Muscle of arm (tissue), 12 donors: Measurements from ENCODE around the gene CALM3. TPM values are rescaled to one million over a fixed set of nuclear protein-coding genes. Genes with fewer than 3 reads are reported as not detected.

Experiments
- DNase-seq: peaks from one replicate; pipeline ENCODE4 v3.0.0-alpha.2; 2013
- polyA plus RNA-seq, 12 donors: library from polyadenylated mRNA; unstranded; fragments of 120-200 nt; gene quantifications; one replicate each; pipeline ENCODE4 v1.2.1, GENCODE V29; 2013; ENCODE audit not compliant: insufficient read length in 12 of 12

CALM3 gene
- polyA plus RNA-seq, 12 donors, result 165 to 381 (median 230) TPM

DNA sequence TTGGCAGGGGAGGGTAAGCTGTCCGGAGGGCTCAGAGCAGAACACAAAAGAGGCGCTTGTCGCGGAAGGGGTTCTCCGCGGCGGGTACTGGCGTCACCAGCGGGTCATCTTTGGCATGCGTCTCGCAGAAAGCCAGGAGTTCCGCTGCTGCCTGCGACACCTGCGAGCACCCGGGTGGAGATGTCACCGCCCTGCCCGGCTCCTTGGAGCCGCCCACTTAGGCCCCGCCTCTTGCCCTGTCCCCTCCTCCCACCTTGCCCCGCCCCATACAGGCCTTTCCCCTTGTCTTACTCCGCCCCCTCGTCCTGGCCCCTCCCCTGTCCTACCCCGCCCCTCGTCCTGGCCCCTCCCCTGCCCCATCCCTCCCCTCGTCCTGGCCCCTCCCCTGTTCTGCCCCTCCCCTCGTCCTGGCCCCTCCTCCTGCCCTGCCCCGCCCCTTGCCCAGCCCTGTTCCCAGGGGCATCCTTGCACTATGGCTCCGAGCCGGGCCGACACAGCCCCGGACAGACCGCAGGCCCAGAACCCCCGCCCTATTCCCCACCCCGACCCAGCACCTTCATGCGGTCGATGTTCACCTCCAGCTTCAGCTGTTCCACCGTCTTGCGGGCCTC lies 33.0 kb downstream of the CALM3 start:
- DNase-seq, result no peak

DNA sequence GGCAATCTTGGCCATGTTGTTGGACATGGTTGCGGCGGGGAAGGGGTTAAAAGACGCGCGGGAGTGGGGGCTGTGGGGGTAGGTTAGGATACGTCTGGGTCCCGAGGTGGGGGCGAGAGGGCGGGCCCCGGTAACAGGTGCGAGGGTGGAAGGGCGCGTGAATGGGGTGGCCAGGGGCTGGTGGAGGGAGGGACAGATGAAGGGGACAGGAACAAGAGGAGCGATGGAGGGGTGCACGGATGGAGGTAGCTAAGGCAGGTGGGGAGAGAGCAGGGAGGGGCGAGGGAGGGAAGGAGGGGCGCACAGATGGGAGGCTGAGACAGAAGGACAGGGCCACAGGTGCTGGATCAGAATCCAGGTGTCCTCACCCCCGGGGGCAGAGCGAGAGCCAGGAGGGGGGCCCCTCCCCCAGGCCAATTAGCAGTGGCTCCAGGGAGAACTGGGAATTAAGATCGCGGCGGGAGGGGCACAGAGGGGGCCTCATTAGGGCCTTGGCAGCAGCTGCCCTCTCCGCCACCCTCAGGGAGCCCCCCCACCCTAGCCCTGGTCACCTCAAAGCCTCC lies 33.6 kb downstream of the CALM3 start:
- no peak for DNase-seq

DNA sequence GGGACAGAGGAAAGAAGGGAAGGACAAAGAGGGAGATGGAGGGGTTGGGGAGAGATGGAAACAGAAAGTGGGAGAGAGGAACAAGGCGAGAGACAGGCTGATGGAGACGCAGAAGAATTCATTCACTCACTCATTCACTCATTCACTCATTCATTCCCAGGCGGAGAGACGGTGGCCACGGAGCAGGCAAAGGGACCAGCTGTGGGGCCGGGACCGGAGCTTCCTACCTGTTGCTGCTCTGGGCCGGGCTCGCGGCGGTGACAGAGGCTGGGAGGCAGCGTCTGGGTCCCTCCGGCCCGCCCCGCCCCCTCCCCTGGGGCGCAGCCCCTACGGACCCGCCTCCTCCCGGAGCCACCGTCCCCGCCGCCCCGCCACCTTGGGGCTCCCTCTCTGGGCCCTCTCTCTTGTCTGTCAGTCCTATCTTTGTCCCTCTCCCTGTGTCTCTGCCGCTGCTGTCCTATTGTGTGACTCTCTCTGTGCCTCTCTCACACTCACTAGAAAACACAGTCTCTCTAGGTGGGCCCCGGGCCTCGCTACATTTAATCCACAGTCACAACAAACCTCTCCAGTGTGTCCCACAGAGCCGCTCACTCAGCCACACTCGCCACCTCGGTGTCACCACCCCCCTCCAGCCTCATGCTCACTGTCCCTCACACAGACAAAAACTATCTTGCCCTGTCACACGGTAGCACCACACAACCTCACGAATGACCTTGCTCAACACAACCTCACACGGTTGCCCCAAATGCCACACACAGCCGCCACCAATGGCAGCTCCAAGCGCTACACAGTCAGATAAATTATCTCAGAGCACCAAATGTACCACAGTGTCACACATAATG lies 35.0 kb downstream of the CALM3 start, which contains the start of gene GNG8:
GNG8 (minus strand) TSS at position 283 of the 842 bp plus-strand sequence. CDS start 1,520 bp downstream, outside the sequence.
- no peak for DNase-seq

DNA sequence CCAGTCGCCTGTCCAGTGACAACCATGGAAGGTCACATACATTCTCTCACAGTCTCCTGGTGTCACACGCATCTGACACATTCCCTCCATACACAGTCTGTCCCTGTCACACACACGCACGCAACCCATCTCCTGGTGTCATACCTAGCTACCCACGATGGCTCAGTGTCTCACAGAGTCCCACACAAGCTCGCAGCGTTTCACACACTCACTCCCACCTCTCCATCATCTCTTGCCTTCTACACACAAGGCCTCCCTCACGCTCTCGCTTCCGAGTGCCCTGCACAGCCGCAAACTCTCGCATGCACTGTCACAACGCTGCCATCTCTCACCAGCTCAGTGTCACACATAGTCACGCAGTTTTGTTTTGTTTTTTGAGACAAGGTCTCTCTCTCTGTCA lies 36.1 kb downstream of the CALM3 start:
- no peak for DNase-seq

DNA sequence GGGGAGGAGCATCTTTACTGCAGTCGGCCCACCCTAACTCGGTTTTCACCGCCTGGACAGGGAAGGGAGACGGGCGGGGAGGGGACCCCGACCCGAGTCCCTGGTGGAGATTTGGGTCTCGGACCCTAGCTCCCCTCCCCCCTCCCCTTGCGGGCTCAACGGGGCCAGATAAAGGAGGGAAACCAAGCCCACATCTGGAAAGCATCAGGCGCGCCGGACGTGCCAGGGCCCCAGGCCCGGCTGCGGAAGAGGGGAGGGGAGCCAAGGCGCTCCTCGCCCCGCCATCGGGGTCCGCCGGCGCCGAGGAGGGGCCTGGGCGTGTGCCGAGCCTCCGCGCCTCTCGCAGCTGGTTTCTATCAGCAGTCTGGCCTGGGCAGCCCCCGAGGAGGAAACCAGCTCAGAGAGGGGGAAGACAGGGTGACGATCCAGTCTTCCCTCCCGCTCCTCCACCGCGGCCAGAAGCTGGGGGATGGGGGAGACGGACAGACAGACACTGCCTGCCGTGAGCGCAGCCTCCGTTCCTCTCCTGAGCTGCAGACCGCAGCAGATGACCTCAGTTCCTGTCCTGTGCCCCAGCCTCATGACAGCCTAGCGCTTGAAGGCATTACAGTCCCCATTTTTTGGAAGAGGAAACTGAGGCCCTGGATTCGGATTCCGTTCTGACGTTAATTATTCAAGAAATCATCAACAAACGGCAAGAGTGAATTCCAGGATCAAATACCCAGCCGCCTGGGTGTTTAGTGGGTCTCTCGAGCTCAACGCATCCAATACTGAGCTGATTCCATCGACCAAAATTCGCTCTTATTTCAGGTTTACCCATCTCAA lies 38.4 kb downstream of the CALM3 start:
- DNase-seq, result peak; percentile 88

DNA sequence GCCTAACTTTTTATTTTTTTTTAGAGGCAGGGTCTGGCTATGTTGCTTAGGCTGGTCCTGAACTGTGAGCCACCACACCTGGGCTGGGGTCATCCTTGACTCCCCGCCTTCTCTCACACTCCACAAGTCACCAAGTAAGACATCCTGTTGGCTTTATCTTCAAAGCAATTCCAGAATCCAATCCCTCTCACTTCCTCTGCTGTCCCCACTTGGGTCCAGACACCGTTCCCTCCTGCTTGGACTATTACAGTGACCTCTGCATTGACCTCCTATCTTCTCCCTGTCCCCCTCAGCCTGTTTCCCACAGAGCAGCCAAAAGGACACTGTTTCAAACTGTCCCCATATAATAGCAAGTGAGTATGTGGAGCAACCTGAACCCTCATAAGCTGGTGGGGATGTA lies 39.5 kb downstream of the CALM3 start:
- no peak for DNase-seq

DNA sequence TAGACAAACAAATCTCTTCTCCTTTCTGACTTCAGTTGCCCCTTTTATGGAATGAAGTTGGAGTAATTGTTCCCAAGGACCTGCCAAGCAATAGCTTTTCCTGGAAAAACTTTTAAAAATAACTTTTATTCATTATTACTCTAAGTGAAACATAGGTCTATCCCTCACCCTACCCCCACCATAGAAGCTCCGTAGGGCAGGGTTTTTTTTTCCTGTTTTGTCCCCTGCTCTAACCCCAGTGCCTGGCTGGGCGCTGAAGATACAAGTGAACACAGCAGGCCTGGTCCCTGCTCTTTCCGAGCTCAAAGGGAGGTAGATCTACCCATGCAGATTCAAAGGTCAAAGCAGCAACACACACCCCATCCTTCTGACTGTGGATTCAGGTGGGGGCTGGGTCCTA lies 43.6 kb downstream of the CALM3 start:
- DNase-seq, result no peak

DNA sequence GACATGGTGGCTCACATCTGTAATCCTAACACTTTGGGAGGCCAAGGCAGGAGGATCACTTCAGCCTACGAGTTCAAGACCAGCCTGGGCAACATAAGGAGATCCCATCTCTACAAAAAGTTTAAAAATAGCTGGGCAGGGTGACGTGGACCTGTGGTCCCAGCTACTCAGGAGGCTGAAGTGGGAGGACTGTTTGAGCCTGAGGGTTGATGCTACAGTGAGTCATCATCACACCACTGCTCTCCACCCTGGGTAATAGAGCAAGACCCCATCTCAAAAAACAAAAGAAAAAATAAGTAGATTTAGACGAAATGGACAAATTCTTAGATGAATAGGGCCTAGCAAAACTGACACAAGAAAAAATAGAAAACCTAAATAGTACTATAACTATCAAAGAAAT lies 45.3 kb downstream of the CALM3 start:
- DNase-seq, result no peak

DNA sequence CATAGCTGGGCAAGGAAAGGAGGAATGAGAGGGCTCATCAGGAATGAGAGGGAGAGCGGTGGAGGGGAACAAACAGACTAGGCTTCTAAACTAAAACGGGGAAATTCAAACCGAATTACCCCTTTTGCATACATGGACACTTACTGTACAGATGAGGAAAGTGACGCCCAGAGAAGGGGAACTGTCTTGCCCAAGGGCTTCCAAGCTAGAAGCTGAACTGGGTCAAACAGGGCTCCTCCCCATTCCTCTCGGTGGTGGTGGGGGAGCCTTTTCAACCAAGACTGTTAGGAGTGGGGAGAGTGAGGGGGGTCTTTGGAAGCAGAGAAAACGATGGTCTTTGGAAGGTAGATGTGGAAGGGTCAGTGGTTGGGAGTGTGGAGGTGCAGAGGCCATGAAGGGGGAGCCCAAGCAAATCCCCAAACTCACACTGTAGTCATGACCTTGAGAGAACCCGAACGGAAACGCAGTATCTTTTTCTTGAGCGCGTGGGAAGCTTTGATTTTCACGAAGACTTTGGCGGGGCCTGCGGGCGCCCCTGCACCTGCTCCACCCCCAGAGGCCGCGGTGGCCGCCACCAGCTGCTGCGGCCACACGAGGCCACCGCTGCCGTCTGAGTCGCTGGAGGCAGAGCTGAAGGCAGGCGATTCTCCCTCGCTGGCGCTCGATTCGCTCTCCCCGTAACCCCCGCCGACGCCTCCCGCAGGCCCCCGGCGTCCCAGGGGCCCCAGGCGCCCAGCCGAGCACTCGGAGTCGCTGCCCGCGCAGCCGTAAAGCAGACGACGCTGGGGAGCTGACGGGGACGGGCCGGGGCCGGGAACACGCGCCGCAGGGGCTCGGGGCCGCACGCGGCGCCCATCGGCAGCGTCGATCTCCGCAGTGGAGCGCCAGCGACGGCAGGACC lies 47.2 kb downstream of the CALM3 start:
- DNase-seq, result no peak

DNA sequence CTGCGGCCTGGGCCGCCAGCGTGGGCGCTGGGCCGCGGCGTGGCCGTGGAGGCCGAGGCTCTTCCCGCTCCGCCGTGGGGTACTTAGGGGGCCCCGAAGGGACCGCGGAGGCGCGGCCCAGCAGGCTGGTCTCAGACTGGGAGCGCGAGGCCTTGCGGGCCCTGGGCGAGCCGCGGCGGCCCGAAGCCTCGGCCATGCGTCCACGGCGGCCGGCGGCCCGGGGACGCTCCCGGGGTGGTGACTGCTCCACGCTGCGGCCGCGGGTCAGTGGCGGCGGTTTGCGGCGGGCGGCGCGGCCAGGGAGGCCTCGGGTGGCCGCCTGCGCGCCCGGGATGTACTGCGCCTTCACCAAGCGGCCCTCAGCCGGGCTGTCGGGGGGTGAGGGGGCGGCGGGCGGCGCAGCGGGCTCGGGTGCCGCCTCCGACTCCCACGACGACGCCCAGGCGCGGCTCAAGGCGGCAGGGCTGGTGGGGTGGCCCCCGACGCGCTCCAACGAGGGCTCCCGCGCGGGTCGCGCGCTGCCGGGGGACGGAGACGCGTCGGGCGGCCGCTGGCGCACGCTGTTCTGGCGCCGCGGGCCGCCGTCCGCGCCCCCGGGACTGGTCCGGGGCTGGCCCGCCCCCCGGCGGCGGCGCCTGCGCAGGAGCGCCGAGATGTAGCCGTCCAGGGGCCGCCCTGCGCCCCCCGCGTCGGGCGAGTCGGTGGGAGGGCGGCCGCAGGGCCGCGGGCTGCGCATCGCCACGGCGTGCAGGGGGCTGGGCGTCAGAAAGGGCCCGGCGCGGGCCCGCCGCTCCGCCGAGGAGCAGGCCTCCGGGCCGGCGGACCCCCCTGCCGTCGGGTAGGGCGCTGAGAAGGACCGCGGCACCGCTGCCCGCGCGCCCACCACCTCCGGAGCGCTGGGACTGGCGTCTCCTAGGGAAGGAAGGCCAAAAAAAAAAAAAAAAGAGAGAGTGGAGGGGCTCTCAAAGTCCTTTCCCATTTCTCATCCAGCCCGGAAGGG lies 48.1 kb downstream of the CALM3 start:
- no peak for DNase-seq

DNA sequence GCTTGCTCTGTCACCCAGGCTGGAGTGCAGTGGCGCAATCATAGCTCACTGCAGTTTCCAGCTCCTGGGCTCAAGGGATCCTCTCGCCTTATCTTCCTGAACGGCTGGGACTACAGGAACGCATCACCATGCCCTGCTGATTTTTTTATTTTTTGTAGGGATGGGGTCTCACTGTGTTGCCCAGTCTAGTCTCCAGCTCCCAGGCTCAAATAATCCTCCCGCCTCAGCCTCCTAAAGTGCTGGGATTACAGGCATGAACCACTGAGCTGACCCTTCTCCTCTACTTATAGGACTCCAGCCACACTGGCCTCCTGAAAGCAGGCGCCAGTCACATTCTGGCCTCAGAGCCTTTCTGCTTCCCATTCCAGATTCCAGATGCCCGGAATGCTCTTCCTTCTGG lies 49.3 kb downstream of the CALM3 start:
- DNase-seq, result no peak

DNA sequence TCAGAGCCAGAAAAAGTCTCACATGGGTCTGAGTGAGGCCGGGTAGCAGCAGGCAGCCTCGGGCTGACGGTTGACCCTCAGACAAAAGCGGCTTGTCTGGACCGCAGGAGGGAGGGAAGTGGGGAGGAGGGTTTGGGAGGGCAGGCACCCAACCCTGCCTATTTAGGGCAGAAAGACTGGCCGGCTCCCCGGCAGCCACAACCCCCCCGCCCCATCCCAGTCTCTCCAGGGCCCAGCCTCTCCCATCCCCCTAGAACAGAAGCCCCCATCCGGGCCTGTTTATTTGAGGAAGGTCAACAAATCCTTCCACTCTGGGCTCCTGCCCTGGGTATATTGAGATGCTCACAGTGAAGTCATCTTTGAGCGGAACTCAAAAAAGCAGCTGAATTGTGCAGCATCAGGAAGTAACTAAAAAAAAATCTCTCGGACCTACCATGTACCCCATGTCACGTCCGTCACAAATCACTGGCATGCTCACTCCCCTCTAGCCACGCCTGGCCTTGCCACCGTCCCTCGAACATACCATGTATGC lies 53.6 kb downstream of the CALM3 start:
- no peak for DNase-seq

DNA sequence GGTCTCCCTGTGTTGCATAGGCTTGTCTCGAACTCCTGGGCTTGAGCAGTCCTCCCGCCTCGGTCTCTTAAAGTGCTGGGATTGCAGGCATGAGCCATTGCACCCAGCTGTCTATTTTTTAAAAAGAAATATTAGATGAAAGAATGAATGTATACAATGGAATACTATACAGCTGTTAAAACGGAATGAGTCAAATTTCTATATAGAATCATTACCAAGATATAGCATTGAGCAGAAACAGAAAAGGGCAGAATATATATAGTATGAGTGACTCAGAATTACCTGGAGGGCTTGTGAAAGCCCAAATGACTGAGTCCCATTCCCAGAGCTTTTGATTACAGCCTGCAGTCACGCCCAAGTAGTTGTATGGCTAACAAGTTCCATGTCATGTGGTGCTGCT lies 55.4 kb downstream of the CALM3 start:
- DNase-seq, result no peak

DNA sequence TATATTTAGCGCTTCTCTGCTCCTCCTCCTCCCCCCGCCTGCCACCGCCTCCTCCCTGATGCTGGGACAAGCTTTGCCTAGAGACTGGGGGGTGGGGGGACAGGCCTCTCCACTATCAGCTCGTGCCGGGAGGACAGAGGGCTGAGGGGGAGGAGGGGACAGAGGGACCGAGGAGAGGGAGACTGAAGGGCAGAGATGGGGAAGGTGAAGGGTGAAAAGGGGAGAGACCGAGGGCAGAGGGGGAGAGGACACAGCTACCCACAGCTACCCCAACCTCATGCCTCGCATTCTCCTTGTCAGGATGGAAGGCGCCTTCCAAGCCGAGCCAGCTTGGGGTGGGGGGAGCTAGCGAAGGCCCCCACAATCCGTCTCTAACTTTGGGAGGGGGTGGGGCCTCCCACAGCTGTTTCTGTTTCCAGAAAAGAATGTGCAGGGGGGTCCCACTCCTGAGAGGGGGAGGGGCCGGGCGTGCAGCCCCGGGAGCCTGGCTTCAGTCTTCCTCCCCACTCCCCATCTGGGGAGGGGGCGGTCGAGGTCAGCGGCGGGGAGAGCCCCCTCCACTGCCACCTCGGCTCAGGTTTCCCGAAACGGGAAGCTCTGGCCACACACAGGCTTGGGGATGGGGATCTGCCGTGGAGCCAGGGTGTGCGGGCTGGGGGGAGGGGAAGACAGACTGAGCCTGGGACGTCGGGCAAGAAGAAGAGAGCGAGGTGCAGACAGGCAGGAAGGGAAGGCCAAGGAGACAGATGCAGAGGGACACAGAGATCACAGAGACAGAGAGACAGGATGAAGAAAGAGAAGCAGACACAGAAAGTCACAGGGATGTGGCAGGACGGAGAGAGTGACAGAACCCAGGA lies 58.2 kb downstream of the CALM3 start:
- DNase-seq, result peak; percentile 49

DNA sequence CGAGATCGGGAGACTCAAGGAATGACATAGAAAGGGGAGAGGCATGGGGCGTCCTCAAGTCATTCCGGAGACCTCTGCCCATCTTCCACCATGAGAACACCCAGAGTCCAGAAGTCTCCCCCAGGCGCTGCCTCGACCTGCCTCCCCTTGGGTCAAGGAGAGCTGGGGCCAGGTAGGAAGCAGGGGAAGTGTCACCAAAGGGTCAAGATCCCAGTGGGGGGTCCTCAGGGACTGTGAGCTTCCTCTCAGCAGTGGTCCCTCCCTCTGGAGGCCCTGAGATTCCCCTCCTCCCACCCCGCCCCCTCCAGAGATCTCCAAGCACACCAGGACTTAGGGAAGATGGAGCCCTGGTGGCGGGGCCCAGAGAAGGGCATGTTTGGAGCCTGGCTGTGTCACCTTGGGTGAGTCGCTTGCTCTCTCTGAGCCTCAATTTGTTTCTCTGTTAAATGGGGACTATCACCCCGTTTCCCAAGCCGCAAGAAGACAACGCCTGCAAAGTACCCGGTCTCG lies 58.9 kb downstream of the CALM3 start:
- DNase-seq, result peak; percentile 44
